HG02970 (cell line): ENCODE measurements around the gene ARF4.
"Not testable (repeated sequence)": the region's sequence is repeated elsewhere in the genome, so short reads cannot be mapped to it uniquely, and the experiment has no call there.

Experiments
- ATAC-seq: cut with Tn5 transposase; IDR thresholded peaks from one replicate; pipeline ENCODE4 v1.9.1; 2021; ENCODE audit warnings: mild to moderate bottlenecking, moderate library complexity, moderate number of reproducible peaks; ENCODE audit not compliant: unreplicated experiment, low FRiP score

Gene ARF4

GRCh38 chr3:57597127-57597923 lies at the start of gene ARF4:
Gene ARF4 (minus strand): TSS chr3:57597344. CDS start chr3:57597140, 204 bp downstream.
- ATAC-seq, result peak; percentile 94

- no peak for ATAC-seq
Measured at GRCh38 chr3:57646723-57647122, 49.6 kb upstream of the ARF4 start.

GRCh38 chr3:57644740-57645139 lies 47.6 kb upstream of the ARF4 start:
- no peak for ATAC-seq

GRCh38 chr3:57637391-57637790 lies 40.2 kb upstream of the ARF4 start:
- no peak for ATAC-seq

GRCh38 chr3:57634259-57634658 lies 37.1 kb upstream of the ARF4 start:
- not testable (repeated sequence) for ATAC-seq

- no peak for ATAC-seq
Measured at GRCh38 chr3:57627976-57628375, 30.8 kb upstream of the ARF4 start.

GRCh38 chr3:57624801-57625200 lies 27.7 kb upstream of the ARF4 start:
- no peak for ATAC-seq

GRCh38 chr3:57622362-57622761 lies 25.2 kb upstream of the ARF4 start:
- no peak for ATAC-seq

- ATAC-seq, result no peak
Measured at GRCh38 chr3:57617739-57618138, 20.6 kb upstream of the ARF4 start.

GRCh38 chr3:57616233-57616632 lies 19.1 kb upstream of the ARF4 start:
- no peak for ATAC-seq

GRCh38 chr3:57611870-57612269 lies 14.7 kb upstream of the ARF4 start:
- not testable (repeated sequence) for ATAC-seq

GRCh38 chr3:57605683-57606082 lies 8.5 kb upstream of the ARF4 start:
- no peak for ATAC-seq

GRCh38 chr3:57604971-57605370 lies 7.8 kb upstream of the ARF4 start:
- no peak for ATAC-seq

- ATAC-seq, result no peak
Measured at GRCh38 chr3:57600195-57600594, 3.1 kb upstream of the ARF4 start.

- ATAC-seq, result no peak
Measured at GRCh38 chr3:57598765-57599360, 1.7 kb upstream of the ARF4 start.

- ATAC-seq, result no peak
Measured at GRCh38 chr3:57596495-57597126, 533 bp downstream of the ARF4 start.

- ATAC-seq, result no peak
Measured at GRCh38 chr3:57594576-57594975, 2.6 kb downstream of the ARF4 start.

- no peak for ATAC-seq
Measured at GRCh38 chr3:57594144-57594543, 3.0 kb downstream of the ARF4 start.

- no peak for ATAC-seq
Measured at GRCh38 chr3:57592306-57592705, 4.8 kb downstream of the ARF4 start.

- no peak for ATAC-seq
Measured at GRCh38 chr3:57587905-57588304, 9.2 kb downstream of the ARF4 start.

GRCh38 chr3:57586778-57587177 lies 10.4 kb downstream of the ARF4 start:
- ATAC-seq, result no peak

GRCh38 chr3:57583544-57583943 lies 13.6 kb downstream of the ARF4 start:
- ATAC-seq, result no peak
